ENCODE measurements around the gene PEMT.
A peak's percentile ranks its signal among the peaks of the same experiment; 100 is the strongest.
"Not testable (repeated sequence)": the region's sequence is repeated elsewhere in the genome, so short reads cannot be mapped to it uniquely, and the experiment has no call there.

The PEMT gene

DNA sequence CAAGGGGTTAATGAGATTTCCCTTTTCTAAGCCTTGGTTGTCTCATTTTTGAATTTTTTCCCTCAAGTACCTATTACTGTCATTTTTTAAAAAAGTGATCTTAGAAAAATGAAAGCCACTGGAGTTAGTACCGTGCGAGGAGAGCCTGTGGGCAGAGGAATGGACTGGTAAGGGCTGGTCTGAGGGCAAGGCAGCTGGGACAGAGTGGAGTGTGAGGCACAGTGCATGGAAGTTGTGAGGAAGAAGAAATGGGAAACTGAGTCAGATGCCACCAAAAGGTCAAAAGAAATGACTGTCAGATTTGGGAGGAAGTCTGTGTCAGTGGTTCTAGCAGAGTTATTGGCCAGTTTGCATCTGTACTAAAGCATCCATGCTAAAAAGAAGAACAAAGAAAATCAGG lies 103.5 kb downstream of the PEMT start:
- no peak for DNase-seq (ENCODE audit: low read depth in 2 of 2)

DNA sequence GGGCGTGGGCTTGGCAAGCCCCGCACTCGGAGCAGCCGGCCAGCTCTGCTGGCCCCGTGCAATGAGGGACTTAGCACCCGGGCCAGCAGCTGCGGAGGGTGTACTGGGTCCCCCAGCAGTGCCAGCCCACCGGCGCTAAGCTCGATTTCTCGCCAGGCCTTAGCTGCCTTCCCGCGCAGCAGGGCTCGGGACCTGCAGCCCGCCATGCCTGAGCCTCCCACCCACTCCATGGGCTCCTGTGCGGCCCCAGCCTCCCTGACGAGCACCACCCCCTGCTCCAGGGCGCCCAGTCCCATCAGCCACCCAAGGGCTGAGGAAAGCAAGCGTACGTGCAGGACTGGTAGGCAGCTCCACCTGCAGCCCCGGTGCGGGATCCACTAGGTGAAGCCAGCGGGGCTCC lies 105.1 kb downstream of the PEMT start:
- DNase-seq (ENCODE audit: low read depth in 2 of 2) = not testable (repeated sequence)

DNA sequence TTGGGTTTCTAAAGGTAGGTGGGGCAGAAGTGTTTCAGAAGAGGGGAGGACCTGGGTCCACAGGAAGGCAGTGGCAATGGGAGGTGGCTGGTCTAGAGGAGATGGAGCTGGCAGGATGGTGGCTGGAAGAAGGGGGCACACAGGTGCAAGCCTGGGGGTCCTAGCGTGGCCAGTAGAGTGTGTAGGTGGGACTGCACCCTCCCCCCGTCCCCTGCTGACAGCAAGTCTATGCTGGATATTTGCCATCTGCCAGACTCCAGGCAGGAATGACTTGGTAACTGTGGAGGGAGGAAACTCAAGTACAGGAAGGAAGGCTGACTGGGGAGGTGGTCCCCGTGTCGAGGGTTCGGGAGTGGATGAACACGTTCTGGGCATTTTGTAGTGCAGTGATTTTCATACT lies 106.1 kb downstream of the PEMT start:
- no peak for DNase-seq (ENCODE audit: low read depth in 2 of 2)

DNA sequence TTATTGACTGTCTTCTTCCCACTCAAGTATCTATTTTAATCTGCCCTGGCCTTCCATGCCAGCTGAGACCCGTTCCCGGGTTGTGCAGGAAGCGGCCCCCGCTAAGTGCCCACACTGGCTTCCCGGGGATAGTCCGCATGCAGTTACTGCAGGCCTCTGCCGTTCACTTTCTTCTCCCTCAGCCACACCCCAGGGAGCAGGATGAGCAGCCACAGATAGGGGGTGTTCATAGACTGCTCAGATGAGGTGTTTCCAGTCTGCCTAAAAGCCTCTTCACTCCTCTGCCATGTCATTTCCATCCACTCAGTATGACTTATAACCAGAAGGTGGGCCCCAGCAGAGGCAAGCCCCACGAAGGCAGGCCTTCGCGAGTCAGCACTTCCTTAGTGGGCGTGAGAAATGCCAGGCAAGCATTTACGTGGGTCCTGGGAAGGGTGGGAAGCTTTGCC lies 107.0 kb downstream of the PEMT start:
- DNase-seq (ENCODE audit: low read depth in 2 of 2) = no peak

DNA sequence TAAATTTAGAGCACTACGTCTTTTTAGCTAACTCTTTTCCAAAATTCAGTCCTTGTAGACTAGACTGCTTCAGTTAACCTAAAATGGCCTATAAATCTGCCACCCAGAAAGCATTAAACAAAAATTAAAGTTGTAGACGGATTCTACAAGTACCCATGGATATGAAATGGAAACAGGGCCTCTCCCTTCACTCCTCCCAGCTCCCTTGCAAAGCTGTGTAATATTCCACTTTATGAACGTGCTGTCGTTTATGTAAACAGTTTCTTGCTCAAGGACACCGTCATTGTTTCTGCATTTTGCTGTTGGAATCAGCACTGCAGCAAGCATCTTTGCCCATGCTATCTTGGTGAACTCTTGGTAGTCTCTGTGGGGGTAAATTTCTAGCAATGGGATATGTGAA lies 109.6 kb downstream of the PEMT start:
- DNase-seq (ENCODE audit: low read depth in 2 of 2) = no peak

DNA sequence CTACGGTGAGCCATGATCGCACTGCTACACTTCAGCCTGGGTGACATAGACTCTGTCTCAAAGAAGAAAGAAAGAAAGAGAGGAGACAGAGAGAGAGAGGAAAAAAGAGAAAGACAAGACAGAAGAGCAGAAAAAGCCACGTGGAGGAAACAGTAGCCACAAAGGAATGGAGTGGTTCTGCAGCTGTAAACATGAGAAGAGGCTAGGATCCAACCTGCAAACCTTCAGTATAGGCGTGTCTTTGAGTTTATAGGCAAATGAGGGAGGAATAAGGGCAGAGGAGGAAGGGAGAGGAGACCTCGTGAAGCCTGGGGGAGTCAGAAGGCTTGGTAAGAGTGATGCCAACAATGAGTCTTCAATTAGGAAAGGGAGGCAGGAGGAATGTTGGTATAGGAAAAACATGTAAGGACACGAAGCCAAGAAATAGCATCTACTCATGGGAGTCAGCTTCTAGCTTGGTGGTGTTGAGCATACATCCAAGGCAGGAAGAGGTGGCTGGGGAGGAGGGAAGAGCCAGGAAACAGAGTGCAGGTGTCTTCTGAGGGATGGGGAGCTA lies 110.8 kb downstream of the PEMT start:
- no peak for DNase-seq (ENCODE audit: low read depth in 2 of 2)

DNA sequence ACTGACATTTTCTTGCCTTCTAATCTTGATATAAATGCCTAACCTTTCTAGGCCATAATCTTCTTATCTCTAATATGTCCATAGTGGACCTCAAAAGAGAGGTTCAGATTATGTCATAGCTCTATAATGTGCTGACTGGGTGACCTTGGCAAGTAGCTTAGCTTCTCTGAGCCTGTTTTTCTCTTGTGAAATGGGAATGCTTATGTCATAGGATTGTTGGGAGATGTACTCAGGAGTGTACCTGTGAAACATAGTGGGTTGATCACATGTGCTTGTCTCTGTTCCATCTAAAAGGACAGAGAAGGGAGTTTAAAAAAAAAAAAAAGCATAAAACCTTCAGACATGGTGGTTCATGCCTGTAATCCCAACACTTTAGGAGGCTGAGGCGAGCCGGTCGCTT lies 112.3 kb downstream of the PEMT start:
- no peak for DNase-seq (ENCODE audit: low read depth in 2 of 2)

DNA sequence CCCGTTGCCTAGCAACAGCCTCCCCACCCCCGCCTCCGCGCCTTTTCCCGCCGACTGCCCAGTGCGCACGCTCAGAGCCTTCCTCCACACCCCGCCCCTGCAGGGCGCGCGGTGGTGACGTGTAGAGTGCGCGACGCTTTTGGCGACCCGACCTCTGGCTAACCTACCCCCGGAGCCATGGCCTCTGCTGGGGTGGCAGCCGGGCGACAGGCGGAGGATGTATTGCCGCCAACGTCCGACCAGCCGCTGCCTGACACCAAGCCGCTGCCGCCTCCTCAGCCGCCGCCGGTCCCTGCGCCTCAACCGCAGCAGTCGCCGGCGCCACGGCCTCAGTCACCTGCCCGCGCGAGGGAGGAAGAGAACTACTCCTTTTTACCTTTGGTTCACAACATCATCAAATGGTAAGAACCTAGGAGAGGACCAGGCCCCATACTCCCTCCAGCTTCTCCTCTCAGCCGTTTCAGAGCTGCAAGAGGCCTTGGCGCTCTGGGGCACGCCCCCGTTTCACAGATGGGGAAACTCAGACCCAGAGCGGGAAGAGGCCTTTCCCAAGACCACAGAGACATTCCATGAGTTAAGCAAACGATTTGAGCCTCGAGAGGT lies 114.5 kb downstream of the PEMT start, which contains the start of gene MED9:
TSS of gene MED9 (plus strand) at position 136 of the 603 bp plus-strand sequence. CDS start at position 178, 42 bp downstream.
- DNase-seq (ENCODE audit: low read depth in 2 of 2) = peak; percentile 92

DNA sequence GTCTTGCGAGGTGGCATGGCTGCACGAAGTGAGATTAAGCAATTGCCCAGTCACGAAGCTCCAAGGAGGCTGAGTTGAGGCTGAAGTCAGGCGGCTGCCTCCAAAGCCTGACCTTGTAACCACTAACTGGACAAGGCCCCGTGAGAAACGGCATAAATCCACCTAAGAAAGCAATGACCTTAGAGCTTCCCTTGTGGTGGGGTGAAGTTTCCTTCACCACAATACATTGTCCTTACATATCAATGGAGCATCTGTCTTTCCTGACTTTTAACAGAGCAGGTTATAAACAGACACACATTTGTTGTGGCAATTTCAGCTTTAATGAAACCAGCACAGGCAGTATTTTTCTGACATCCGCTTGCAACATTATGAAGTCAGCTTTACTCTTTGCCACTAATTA lies 117.2 kb downstream of the PEMT start:
- DNase-seq (ENCODE audit: low read depth in 2 of 2) = no peak

DNA sequence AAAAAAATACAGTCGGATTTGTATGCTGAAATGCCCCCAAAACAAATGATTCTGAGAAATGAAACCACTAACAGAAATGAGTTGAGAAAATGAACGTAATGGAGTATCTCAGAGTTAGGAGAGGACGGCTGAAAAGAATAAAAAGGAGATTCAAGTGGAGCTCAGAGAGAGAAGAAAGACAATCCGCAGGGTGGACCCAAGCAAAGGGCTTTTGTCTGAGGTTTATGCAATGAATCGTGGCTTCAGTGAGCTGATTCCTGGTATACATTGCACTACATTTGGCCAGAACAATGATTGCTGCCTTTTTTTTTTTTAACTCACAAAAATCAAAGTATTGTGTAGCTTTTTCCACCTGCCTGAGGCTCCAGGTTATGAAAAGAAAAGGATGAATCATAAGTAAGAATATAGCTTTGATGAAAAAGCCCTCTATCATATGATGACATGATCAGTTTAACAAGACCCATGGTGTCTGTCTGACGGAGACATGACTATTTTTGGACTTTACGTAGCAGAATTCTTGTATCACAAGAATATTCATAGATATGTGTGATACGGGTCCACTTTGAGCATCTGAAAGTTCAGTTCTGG lies 119.1 kb downstream of the PEMT start:
- no peak for DNase-seq (ENCODE audit: low read depth in 2 of 2)

DNA sequence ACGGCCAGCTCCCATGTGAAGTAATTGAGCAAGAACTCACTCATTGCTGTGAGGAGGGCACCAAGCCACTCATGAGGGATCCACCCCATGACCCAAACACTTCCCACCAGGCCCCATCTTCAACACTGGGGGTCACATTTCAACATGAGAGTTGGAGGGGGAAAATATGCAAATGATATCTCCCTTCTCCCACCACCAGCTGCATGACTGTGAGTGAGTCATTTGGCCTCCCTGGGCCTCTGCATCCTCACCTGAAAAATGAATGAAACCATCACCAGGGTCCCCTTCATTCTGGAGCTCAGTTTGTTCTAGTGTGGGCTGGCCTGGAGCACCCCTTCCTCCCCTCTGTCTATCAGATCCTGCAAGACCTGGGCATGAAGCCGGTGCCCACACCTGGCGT lies 121.5 kb downstream of the PEMT start:
- no peak for DNase-seq (ENCODE audit: low read depth in 2 of 2)

DNA sequence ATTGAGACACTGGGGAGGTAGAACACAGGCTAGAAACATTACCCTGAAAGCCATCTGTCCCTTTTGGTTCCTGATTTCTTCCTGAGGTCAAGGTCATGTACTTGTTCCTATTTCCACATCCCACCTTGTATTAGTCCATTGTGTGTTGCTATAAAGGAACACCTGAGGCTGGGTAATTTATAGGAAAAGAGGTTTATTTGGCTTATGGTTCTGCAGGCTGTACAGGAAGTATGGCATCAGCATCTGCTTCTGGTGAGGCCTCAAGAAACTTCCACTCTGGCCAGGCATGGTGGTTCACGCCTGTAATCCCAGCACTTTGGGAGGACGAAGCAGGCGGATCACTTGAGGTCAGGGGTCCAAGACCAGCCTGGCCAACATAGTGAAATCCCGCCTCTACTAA lies 122.2 kb downstream of the PEMT start:
- DNase-seq (ENCODE audit: low read depth in 2 of 2) = no peak

DNA sequence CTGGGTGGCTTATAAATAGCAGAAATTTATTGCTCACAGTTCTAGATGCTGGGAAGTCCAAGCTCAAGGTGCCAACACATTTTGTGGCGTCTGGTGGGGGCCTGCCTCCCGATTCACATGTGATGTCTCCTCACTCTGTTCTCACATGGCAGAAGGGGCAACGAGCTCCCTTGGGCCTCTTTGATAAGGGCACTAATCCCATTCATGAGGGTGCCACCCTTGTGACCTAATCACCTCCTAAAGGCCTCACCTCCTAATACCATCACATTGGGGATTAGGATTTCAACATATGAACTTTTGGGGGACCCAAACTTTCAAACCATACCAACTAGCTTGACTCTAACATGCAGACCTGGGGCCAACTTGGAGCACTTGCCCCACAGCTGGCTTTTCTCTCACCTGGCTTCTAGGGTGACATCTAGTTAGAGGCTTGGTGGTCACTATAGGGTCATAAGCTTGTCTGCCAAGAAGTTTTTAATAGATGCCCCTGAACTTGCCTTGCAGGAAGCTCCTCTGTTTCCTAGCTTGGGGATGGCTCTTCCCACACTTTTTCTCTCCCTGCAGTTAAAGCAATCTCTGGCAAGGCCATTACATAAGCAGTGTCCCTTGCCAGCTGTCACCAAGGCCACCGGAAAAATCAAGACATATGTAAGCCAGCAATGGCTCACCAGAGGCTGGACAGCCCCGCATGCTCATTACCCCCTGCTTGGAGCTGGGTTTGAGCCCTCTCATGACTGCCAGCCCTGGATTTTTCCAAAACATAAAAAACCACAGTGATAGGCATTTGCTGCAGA lies 123.1 kb downstream of the PEMT start:
- DNase-seq (ENCODE audit: low read depth in 2 of 2) = no peak

DNA sequence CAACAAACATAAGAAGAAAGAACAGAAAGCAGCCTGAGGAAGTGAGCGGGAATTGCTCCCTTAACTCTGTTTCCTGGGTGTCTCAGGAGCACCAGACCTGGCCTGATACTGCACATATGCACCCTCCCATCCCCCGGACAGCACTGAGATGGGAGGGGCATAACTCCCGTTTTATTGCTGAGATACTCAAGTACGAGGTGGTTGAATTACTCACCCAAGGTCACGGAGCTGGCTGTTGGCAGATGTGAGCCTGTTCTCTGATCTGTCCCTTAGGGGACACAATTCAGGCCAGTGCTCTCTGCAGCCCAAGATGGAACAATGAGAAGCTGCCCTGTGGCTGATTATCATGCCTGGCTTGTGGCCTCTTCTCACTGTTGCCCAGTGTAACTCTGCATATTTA lies 123.8 kb downstream of the PEMT start:
- no peak for DNase-seq (ENCODE audit: low read depth in 2 of 2)

DNA sequence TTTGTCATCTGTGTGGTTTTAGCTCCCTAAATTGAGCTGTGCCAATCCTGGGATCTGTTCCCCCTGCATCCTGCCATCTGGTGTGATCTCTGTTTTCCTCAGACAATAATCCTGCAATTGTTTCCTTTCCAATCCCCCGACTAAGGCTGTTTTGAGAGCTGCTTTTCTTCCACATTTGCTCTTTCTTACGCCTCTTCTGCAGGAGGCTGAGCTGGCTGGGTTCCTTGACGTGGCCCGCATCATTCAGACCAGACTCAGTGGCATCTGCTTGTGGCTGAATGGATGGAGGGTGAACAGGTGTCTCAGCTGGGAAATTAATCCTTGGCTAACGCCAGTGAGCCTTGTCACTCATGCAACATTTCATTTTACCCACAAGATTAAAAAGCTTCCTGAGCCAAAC lies 124.5 kb downstream of the PEMT start:
- DNase-seq (ENCODE audit: low read depth in 2 of 2) = no peak

DNA sequence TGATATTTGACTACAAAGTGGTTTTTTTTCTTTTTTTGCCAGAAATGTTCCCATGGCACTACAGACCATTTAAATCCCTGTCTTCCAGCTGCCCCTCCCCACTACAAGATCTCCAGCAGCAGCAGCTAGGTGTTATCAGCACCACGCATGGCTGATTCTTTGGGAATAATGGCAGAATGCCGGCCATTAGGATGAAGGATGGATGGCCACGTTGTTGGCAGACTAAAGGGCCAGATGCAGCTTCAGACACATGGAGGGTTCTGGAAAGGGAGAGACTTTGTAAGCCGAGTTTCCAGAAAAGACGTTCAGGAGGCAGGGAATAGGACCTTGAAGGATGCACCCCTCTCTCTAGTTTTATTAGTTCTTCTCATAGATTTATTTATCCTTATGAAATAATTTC lies 125.0 kb downstream of the PEMT start:
- DNase-seq (ENCODE audit: low read depth in 2 of 2) = no peak

DNA sequence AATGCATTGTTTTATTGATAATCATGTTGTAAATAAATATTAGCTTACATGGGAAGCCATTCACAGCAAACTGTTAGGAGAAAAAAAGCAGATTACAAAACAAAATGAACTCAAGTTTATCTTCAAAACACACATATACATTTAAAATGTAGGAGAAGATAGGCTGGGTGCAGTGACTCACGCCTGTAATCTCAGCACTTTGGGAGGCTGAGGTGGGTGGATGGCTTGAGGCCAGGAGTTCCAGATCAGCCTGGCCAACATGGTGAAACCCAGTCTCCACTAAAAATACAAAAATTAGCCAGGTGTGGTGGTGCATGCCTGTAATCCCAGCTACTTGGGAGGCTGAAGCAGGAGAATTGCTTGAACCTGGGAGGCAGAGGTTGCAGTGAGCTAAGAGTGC lies 125.6 kb downstream of the PEMT start:
- DNase-seq (ENCODE audit: low read depth in 2 of 2) = not testable (repeated sequence)

DNA sequence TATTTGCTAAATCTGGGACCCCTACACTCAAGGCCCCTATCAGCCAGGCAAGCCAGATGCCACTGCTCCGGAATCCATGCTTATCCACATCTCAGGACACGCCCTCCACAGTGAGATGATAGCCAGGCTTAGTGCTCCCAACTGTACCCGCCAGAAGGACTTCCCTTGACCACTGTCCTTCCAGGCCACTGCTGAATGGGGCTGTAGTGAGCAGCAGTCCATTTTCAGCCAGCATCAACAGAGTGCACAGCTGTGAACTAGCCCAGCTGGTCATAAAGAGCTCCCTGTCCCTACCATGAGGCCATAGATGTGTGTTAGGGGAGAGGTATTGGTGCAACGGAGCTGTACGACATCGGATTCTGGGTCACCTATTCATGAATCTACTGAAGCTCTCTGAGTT lies 127.7 kb downstream of the PEMT start:
- DNase-seq (ENCODE audit: low read depth in 2 of 2) = no peak

DNA sequence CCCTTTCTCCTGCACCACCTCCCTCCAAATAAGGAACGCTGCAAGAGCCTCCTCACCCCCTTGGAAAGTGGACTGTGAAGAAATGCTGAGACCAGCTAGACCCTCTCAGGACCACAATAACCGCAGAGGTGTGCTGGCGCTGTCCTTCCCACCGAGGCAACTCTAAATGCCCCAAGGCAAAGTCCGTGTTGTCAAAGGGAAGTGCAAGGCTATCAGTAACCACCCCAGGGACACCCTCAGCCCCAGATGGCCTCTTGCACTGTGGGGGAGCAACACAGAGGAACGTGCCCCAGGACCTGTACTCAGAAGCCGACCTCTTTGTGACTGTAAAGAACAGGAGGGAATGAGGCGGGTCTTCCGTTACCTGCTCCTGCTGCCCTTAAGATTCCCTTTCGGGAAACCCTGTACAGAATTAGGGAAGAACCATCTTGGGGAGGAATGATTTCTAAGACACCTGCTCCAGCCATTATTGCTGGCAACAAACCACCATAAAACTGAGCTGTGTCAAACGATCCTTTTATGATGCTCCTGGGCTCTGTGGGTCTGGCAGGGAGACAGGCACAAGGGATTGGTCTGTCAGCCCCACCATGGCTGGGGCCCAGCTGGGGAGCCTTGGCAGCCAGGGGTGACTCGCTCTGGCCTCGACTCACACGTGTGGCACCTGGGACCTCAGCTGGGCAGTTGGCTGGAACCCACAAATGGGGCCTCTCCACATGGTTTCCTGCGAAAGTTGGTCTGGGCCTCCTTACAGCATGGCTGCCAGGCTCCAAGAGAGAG lies 129.3 kb downstream of the PEMT start:
- no peak for DNase-seq (ENCODE audit: low read depth in 2 of 2)

DNA sequence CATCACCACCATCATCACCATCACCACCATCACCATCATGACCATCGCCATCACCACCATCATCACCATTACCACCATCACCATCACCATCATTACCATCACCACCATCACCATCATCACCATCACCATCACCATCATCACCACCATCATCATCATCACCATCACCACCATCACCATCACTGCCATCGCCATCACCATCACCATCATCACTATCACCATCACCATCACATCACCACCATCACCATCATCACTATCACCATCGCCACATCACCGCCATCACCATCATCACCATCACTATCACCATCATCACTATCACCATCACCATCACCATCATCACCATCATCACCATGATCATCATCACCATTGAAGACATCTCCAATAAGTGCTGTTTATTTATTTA lies 131.5 kb downstream of the PEMT start:
- DNase-seq (ENCODE audit: low read depth in 2 of 2) = no peak

DNA sequence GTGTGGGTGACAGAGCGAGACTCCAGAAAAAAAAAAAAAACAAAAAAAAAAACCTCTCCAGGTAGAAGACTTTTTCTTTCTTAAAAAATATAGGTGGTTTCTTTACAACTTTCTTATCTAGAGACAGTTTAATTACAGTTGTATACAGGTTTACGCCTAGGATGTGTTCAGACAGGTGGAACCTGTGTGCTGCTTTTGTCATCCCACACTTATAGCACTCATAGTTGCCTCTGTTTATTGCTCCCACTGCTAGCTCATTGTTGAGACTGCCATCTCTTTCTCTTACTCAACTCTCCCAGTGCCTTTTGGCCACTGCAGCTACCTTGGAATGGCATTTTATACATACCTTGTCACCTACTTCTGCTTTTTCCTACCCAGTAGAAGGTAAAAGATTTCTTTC lies 133.8 kb downstream of the PEMT start:
- no peak for DNase-seq (ENCODE audit: low read depth in 2 of 2)

DNA sequence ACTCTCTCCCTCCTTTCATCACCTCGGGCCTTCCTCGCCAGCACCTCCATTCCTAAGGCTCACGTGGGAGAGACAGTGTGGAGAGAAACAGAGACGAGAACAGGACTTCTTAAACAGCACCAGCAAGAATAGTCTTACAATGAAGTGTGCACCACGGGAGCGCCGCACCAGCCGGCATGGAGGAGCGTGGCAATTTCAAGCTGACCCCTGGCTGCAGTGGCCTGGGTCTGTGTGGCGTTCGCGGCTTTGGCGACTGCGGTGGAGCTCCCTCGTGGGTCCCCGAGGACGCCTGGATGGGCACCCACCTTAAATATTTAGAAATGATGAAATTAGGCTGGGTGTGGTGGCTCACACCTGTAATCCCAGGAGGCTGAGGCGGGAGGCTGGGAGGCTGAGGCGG lies 135.3 kb downstream of the PEMT start:
- no peak for DNase-seq (ENCODE audit: low read depth in 2 of 2)
